NCI-H774 (cell line): ENCODE measurements around the gene IGFBP6.

Experiments used
- DNase-seq: peaks from one replicate; lab custom pipeline; 2025; lab: John Stamatoyannopoulos, UW

IGFBP6 gene

DNA sequence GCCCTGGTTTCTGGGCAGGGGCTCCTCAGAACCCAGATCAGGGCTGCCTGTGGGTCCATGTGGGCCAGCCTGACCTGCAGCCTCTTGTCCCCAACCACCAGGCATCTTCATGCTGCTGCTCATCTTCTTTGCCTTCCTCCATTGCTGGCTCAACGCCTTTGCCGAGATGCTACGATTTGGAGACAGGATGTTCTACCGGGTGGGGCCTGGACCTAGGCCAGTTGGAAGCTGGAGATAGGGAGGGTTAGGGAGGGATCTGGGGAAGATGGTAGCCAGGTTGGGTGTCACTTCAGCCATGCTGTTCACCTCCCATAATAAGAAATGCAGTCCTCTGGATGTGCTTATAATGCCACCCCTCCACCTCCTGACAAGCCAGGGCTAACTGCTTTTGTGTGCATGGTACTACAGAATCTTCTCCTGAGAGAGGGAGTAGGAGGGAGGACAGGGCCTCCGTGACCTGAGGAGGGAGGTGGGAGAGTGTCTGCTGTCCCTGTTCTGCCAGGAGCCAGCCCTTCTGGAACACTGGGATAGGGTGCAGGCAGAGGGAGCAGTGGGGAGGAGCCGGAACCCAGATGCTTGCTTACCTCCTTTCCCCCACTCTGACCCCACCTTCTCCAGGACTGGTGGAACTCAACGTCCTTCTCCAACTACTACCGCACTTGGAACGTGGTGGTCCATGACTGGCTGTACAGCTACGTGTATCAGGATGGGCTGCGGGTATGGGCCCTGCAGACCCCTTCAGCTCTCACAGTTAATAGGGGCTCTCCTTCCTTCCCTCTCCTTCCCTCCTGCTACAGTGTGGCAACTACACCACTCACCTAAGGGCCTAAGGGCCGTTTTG is 23.4 kb downstream of the IGFBP6 start:
- DNase-seq: no peak

GRCh38 chr12:53122961-53123468 is 25.5 kb downstream of the IGFBP6 start:
- no peak for DNase-seq

- no peak for DNase-seq
Observed at GRCh38 chr12:53123578-53124351, 26.3 kb downstream of the IGFBP6 start.

DNA sequence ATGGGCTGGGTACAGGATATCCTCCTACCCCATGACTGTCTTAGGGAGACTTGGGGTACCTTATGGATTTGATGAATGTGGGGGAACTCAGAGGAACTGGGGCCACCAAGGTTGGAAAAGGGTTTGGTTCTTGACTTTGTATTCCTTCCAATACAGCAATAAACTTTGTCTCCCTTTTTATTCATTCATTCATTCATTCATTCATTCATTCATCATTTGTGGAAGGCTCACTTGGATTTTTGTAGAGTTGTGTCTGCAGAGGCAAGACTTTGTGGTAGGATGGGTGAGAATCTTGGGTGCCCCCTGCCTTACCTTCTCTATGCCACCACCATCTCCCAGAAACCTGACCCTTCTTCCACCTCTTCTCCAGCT is 26.9 kb downstream of the IGFBP6 start:
- no peak for DNase-seq

- DNase-seq: no peak
Observed at GRCh38 chr12:53127169-53127568, 29.7 kb downstream of the IGFBP6 start.

GRCh38 chr12:53128780-53129569 is 31.5 kb downstream of the IGFBP6 start:
- DNase-seq: no peak

GRCh38 chr12:53131844-53132243 is 34.4 kb downstream of the IGFBP6 start:
- no peak for DNase-seq

DNA sequence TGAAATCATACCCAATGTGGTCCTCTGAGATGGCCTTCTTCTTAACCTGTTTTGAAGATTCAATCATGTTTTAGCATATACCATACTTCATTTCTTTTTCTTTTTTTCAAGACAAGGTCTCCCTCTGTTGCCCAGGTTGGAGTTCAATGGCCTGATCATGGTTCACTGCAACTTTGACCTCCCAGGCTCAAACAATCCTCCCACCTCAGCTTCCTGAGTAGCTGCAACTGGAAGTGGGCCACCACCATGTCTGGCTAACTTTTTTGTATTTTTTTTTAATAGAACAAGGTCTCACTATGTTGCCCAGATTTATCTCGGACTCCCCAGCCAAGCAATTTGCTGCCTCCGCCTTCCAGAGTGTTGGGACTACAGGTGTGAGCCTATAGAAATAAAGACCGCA is 36.3 kb downstream of the IGFBP6 start:
- DNase-seq: no peak

- DNase-seq: no peak
Observed at GRCh38 chr12:53143355-53143754, 45.9 kb downstream of the IGFBP6 start.

GRCh38 chr12:53145383-53146260 is 48.2 kb downstream of the IGFBP6 start:
- no peak for DNase-seq

DNA sequence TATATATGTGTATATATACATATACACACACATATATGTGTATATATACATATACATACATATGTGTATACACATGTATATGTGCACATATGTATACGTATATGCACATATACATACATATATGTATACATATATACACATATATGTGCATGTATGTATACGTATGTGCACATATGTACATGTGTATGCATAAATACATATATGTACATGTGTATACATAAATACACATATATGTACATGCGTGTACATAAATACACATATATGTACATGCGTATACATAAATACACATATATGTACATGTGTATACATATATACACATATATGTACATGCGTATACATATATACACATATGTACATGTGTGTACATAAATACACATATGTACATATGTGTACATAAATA is 49.7 kb downstream of the IGFBP6 start:
- DNase-seq: no peak

- no peak for DNase-seq
Observed at GRCh38 chr12:53147653-53148052, 50.2 kb downstream of the IGFBP6 start.

DNA sequence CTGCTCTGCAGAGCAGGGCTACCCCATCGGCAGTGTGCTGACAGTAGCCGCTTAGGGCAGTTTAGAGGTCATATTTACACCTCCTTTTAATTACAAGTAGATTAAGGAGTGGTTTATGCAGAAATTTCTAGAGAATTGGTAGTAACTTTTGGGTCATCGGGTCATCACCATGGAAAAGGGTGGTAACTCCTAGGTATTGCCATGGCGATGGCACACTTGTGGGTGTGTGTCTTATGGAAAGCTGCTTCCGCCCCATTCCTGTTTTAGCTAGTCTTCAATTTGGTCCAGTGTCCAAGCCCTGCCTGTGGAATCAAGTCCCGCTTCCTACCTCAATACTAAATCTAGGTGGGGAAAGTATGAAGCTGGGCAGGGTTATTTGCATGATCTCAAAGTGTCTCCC is 53.6 kb downstream of the IGFBP6 start:
- DNase-seq: no peak
